HK-2 (cell line): ENCODE results near the gene TRIO.

ENCODE experiments used
- DNase-seq: peaks from one replicate; pipeline ENCODE4 v3.0.0-alpha.2; 2018; ENCODE audit not compliant: unreplicated experiment

TRIO gene

DNA sequence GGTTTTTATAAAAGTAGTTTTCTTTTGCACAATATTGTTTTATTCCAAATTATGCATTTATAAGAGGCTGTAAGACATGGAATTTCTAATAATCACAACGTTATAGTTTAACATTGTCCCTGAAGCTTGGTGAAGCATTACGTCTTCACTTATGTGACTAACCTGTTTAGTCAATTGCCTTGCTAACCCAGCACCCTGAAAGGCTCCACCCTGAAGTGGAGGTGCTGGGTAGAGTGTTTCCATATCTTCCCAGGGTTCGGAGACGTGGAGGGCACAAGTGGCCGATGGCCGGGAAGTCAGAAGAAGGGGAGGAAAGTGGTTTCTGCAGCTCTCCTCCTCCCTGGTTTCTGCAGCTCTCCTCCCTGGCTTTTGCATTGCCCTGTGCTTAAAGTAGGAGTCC lies 83.4 kb downstream of the TRIO start:
- no peak for DNase-seq

DNA sequence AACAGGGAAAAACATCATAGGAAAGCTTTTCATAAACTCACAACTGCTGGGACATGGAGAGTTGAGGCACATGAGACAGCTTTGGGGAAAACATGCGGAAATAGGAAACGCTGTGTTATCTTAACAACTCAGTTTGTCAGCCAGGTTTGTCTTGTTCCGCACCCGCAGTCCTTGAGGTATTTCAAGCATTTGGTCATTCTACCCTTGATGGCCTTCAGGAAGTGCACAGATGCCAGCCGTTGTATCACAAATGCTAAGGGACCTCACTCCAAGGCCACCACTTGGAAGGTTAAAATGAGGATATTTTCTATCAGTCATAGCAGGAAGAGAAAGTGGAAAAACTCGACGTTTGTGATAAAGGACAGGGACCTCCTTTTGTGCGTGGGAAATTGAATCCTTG lies 83.8 kb downstream of the TRIO start:
- no peak for DNase-seq

DNA sequence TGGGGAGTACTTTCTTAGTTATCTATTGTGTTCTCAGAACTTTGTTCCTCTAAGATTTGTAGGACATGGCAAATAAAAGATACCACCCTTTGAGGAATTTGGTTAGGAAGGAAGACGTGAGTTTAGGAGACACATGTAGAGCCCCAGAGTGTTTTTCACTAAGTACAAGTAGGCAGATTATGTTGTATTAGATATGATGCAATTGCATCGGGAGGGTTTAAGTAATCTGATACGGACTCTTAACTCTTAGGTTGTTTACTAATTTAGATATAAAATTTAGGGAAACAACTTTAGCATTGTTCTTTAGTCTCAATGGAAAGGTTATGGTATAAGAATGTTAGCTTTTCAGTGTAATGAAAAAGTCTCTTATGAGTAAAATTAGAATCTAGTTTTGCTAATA lies 84.4 kb downstream of the TRIO start:
- DNase-seq = no peak

DNA sequence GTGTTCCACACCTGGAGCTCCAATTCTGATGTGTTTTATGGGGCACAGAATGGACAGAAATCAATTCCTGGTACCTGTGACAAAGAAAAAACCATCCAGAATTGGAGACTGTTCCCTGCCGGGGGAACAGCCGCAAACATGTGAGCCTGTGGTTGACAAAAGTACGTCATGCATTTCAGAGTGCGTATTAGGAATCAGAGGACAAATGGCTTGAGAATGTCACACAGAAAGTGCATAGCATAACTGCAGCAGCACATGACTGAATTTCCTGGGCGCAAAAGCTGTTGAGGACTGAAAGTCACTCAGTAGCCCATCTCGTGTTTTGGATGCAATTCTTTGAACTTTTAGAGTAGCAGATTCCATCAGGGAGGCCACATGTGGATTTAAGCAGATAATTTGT lies 85.1 kb downstream of the TRIO start:
- DNase-seq = no peak

DNA sequence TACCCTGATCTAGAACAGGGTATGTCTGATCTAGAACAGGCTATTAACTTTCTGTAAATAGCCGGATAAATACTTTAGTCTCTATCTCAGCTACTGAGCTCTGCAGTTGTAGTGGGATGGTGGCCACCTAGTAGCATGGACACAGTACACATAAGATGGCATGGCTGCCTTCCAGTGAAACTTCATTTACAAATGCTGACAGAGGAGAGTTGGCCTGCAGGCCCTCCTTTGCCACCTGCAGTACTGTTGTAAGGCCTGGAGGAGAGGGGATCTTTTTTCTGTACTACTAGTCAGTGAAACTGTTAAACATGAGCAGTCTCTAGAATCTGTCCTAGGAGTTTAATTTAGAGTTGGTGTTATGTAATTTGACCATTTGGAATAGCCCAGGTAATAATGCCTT lies 86.0 kb downstream of the TRIO start:
- no peak for DNase-seq

DNA sequence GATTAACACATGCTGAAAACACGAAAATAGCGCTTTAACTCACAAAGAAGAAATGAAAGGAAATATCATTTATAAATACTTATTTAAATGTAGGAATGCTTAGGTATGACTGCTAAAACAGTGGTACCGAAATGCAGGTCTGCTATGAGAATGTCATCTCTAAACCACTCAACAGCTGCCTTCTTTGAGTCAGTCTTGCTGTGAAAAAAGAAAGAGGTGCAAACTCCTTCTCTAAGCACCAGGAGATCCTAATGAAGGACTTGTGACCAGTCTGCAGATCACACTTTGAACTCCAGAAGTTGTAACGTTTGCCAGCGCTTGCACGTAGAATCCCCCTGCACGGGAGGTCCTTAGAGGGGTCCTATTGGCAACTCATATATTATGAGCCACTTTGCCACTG lies 86.6 kb downstream of the TRIO start:
- DNase-seq = no peak

DNA sequence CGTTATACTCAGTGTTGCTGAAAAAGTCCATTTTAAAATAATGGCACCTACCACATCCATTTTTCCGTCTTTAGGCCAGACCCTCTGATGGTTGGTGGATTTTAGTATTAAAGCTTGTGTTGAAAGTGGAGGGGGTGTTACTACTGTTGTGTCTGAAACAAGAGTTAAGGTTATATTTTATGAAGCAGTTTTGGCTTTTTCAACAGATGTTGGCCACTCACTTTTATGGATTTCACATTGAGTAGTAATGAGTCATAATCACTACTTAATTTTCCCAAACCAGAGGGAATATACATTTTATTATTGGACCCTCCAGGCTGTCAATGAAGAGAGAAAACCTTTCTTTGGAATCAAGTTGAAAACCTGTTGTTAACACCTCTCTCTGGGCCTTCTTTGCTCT lies 88.0 kb downstream of the TRIO start:
- no peak for DNase-seq

DNA sequence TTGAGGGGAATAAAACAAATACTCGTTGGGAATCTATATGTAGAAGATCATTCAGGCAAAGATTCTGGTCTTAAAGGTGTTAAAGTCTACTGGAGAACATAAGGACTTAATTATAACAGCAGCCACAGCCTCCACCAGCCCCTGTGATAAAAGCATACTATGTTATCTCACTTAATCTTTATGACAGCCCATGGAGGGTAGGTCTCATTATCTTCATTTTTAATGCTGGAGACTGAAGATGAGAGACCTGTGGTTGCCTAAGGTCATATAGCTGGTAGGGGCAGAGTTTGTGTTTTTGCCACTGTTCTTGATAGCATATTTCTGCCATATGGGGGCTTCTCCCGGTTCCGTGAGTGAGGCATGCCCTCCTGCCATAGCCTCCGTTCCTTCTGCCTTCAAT lies 88.7 kb downstream of the TRIO start:
- DNase-seq = no peak

DNA sequence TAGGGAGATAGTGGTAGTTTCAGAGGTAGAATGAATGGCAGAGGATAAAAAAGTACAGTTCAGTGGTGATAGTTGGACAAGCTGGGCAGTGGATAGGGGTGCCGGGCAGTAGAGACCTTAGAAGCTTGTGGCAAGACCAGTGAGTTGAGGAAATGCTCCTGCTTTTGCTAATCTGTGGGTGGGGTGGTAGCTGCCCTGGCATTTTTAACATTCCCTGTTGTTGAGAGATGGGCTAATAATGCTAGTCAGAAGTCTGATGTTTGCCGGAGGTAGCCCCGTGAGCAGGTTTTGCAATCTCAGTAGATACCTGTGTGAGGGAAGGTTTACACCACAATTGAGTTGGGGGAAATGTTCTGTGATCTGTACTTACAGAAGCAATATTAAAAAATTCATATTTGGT lies 91.1 kb downstream of the TRIO start:
- no peak for DNase-seq

DNA sequence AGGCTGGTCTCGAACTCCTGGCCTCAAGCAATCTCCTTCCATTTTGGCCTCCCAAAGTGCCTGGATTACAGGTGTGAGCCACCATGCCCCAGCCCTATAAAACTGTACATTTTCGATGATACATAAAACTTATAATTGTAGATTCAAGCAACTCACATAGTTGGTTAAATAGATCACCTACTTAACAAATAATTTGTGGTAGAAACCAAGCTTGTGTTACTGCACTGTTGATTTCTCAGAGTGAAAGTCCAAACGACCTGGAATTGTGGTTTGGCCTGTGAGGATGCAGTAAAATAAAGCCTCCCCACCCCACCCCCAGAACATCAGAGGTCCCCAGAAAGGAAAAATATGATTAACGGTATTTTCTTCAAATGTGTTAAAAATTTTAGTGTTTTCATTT lies 92.7 kb downstream of the TRIO start:
- DNase-seq = no peak

DNA sequence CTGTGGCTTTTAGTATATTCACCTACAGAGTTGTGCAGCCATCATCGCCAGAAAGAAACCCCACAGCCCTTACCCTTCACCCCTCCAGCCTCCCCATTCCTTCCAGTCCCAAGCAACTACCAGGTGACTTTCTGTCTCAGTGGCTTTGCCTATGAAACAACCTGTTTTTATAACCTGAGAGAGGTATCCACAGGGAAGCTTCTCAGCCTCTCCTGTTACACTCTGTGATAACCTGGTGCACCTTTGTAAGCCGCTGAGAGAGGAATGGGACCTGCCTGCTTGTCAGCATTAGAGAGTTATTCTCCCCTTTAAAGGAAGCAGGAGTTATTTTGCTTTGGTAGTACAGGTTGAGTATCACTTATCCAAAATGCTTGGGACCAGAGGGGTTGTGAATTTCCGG lies 93.6 kb downstream of the TRIO start:
- no peak for DNase-seq

DNA sequence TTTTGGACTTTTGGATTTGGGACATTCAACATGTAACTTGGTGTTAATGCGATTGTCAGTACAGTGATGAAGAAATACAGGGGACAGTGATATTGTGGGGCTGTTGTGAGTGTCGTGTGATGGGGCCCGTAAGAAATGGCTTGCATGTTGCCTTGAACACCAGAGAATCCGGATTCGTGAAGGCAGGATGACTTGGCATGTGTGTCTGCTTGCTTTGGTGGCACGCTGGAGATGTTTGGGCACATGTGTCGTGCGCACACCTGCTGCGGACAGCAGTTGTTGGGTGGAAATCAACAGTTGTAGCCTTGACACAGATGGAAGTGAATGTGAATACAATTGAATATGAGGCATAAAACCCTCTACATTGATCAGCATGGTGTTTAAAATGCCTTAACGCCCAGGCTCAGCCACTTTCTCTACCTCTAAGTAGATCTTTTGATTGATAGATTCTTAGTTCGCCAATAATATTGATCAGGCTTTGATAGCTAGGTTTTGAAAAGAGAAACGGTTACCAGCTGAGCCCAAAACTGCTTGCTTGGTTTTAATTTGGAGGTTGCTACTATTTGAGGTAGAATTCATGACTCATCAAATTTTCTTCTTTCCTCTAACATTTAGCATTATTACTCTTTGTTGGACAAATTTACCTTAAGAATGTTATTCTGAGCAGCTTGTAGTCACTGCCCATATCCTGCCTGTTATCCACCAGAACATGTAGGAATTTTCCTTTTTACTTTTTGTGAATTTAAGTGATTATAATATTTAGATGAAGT lies 94.4 kb downstream of the TRIO start:
- DNase-seq = no peak

DNA sequence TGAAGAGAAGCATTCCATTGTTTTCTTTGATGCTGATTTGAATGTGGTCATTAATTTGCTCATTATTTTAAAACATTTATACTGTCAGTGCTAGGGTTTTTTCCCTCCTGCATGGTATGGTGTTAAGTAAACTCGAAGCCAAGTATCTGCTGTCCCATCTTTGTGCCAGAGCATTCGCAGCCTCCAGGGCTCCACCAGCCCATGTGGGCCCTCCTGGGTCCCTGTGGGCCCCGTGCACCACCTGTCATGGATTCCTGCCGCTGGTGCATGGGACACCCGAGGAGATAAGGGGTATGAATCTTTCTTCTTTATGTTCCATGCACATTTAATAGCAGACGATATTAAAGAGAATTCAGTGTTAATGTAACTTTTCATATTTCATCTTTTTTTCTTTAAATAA lies 95.1 kb downstream of the TRIO start:
- no peak for DNase-seq

DNA sequence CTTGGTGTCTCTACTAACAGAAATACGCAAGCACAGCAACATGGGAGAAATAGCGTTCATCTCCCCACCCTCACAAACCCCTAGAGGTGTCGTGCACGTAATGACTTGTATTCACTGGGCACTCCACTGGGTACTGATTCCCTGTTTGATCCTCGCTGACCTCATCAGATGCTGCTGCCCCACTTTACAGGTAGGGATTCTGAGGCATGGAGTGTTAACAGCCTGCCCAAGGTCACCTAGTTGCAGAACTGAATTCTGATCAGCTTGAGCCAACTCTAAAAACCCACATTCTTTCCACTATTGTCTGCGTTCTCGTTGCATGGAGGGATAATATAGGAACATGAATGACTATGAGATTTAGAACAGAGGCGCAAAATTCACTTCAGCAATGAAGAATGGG lies 96.3 kb downstream of the TRIO start:
- no peak for DNase-seq

DNA sequence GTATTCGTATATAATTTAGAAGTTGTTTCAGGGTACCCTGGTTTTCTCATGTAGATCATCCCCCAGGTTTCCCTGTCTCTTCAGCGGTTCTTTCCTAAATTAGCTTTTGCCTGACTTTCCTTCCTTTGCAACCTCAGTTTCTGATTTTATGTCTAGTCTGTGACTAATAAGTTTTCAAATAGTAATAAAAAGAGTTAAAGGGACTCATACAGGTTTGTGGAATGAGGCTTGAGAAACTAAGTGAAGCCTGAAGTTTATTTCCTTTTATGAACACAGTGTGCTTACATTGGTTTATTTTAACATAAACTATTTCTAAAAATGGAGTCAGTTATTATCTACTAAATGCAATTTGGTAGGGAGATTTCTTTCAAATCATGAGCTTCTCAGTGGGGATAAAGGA lies 96.8 kb downstream of the TRIO start:
- no peak for DNase-seq

DNA sequence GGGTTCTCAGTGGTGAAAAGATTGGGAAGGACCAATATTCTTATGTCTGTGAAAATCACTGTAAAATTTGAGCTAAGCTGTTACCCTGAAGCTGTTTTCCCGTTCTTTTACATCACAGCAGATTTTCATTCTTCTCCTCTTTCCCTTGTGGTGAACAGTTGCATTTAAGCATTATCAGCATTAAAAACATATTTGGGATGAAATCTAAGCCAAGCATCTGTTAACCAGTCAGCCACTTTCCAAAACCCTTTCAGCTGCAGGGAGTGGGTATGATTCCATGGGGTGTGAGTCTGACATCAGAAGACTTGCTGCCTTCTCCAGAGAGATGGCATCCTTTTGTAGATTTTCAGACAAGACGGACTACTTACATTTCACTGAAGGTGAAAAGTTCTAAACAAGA lies 97.2 kb downstream of the TRIO start:
- DNase-seq = no peak

DNA sequence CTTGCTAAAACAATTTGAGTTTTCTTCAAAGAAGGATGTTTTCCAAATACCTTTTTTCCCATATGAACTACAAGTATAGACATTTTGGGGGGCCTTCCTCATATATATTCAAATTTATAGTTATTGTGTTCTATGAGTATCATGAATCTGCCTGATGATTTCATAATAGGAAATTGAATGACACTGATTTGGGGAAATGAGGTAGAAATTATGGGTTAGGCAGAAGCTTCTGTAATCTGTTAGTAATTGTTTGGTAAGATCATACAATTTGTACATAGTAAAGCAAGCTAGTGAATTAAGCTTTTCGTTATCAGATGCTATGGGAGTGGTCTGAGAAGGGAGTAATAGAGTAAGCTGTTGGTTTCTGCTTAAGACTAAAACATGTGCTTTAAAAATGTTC lies 98.0 kb downstream of the TRIO start:
- DNase-seq = no peak

DNA sequence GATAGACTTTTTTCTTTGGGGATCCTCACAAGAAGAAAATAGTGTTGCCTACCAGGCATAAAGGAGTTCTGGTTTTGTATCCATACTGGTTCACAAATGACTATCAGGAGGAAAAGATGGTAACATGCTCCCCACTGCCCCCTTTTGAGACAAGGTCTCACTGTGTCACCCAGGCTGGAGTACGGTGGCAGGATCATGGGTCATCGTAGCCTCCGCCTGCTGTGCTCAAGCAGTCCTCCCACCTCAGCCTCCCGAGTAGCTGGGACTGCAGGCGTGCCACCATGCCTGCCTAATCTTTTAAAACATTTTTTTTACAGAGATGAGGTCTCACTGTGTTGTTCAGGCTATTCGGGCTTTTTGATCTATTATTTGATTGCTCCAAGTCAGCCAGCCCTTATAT lies 99.3 kb downstream of the TRIO start:
- no peak for DNase-seq

DNA sequence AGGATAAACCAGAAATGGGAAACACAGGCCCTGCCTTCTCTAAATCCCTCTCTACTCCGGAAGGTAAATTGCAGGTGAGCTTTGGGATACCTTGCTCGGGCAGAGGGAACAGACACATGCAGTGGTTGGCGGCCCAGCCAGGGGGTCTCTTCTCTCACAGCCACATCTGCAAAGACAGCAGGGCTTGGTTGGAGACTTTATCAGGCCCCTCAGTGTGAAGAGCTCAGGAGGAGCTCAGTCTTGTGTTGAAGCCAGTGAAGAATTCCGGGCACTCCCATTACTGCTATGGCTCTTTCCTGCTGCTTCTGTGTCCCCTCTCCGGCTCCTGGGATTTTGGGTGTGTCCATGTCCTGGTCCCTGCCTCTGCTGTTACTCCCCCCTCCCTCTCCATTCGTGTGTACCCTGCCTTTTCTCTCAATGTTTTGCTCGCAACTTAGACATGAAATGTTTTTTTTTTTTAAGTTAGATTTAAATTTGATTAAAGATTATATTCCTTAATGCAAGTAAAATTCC lies 99.8 kb downstream of the TRIO start:
- DNase-seq = no peak

DNA sequence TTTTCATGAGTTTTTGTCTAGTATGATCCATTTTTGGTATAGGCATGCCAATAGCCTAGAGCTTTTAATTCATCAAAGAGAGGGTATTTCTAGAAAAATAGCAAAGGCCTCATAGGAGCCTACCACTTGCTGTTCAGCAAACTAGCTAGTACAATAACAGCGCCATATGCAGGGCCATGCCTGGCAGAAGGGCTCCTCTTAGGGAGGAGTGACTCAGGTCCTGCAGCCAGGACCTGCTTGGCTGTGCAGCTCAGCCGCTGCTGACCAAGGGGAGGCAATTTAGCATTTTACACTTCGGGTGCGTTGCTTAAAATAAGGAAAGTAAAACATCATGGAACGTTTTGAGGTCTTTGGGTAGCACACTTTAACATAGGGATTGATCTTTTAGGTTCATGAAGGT lies 100.6 kb downstream of the TRIO start:
- DNase-seq = no peak

DNA sequence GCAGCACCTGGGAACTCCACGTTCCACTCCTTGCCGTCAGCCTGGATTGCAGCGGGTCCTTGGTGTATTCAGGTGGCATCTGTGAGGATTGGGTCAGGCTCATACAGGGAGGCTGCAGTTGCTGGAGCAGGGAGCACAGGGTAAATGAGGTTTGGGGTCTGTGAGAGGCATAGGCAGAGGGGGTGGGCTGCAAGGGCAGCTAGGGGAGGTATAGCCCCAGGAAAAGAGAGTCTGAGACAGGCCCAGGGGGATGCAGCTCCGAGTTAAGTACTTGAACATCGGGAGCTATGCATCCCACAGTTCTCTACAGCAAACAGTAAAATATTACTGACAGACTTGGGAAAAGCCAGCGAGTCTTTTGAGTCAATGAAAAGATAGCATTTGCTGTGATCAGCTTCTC lies 101.6 kb downstream of the TRIO start:
- no peak for DNase-seq

DNA sequence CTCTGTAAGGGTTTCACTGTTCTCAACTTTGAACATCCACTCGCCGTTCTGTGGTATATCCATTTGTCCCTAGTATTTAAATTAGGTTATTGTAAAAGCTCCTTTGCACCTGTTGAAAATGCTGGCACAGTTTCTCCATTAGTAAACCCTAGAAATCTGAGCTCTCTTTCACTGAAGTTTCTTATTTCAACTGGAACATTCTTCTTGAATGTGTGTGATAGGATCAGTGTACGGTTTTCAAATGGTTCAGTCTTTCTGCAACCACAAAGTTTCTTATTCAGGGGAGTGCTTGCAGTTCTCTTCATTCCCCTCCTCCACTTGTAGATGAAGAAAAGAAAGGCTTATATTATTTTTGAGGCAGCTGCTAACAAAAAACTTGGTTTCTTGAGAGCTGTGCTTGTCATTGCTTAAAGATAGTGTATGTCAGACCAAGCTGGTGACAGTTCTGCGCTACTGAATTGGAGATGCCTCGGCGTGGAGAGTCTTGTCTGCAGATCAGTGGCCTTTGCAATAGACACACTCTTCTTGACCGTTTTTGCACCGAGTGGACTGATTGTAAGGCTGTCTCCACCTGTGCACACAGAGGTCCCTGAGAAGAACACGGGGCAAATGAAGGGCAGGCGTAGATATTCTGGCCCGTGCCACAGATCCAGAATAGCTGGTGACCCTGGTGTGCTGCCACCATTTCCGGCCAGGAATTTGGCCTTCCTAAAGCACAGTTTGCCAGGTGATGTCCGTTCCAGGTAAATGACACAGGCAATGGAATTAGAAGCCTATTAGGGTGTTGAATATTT lies 102.2 kb downstream of the TRIO start:
- DNase-seq = no peak

DNA sequence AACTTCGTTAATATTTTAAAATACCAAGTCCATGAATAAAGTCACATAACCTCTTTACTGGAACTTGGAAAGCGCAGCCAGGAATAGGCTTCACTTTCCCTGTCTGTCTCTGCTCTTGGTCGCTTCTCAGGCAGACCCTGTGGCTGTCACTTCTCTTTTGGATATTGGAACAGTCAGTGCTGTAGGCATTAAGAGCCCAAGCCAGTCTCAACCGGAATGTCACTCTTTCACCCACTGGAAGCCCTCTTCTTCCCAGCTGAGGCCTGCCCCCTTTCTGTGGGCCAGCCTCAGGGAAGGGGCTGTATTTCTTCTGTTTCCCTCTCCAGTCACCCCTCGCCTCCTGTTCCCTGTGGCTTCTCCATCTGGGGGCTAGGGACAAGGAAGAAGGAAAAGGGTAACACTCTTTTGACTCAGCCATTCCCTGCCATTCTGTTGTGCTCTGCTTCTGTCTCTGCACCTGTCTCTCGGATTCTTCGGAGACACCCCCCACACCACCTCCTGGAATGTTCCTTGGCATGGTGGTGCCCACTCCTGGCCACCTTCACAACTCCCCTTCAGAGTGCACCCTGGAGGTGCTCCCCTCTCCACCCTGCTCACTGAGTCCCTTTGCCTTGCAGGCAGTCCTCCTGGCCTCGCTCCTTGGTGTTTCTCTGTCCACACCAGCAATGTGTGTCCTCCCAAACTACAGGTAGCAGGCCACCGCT lies 103.4 kb downstream of the TRIO start:
- DNase-seq = no peak
